22Rv1 (cell line): ENCODE results near the gene MVP.

Source experiments
- CTCF ChIP-seq: fragments of 450-650 bp; IDR thresholded peaks from 2 replicates; pipeline ENCODE4 v1.5.1; 2017; ENCODE audit warnings: mild to moderate bottlenecking
- ZFX ChIP-seq: fragments of 450-650 bp; IDR thresholded peaks from 2 replicates; pipeline ENCODE4 v1.6.1; 2017; ENCODE audit warnings: antibody characterized with exemption, borderline replicate concordance

GRCh38 chr16:29802416-29802935 is 17.8 kb upstream of the MVP start:
- TF ChIP-seq CTCF = no peak
- TF ChIP-seq ZFX = no peak
